Measurements from ENCODE around the gene ADAMTSL5. TPM values are rescaled to one million over a fixed set of nuclear protein-coding genes. Genes with fewer than 3 reads are reported as not detected.

Gene ADAMTSL5
- total and polyA plus RNA-seq, 9 of the 15 experiments (the other 6 are each of a cell fraction or from before 2014, with no cell fraction given), result 1.0 to 11.6 (median 4.1) TPM

DNA sequence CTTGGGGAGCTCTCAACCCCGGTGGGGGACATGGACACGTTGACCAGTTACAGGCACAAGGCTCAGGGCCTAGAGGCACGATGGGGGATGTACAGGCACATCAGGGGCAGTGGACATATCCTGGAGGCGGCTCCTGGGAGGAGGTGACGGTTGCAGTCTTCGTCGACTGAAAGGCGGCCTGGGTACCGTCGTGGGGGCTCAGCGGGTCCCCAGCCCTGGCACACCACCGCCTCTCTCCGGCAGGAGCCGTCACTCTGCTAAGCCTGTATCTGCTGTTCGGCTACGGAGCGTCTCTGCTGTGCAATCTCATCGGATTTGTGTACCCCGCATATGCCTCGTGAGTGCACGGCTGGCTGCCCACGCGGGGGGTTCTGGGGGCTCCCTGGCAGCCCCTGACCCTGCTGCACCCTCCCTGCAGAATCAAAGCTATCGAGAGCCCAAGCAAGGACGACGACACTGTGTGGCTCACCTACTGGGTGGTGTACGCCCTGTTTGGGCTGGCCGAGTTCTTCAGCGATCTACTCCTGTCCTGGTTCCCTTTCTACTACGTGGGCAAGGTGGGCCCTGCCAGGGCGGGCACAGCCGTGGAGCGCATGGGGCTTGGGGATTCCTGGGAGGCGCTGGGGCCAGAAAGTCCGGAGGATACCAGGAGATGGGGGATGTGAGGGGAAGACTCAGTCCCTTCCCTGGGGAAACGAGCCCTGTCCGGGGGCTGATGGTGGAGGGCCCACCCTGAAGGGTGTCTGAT is 17.6 kb downstream of the ADAMTSL5 start:
- POLR2A ChIA-PET, result no interaction called here
- Histone ChIP-seq H4K20me1 (replicated peaks; ENCODE audit: control insufficient read depth, insufficient read depth, low read length) (peaks cover 6% of the 10 kb centered on the region; the same call in 1 of the 2 replicates), H3K27me3 (ENCODE audit: control insufficient read depth in 2 of 2, insufficient read depth in 2 of 2, low read length in 2 of 2) (no peaks in the 10 kb centered on the region), H3K79me2 (ENCODE audit: control insufficient read depth, insufficient read depth, low read length) (peaks cover 27% of the 10 kb centered on the region), H3K9me3 (replicated peaks; ENCODE audit: control insufficient read depth, insufficient read depth, low read depth, low read length) (no peaks in the 10 kb centered on the region), H3K27ac (ENCODE audit: extremely low read depth, low read depth, low read length) (no peak overlapping the region; the same call in 2 of the 3 replicates), H2AFZ (ENCODE audit: low read depth, low read length) (no peak overlapping the region), H3K4me3 (no peak overlapping the region), H3K4me2 (ENCODE audit: insufficient read depth, low read length) (no peak overlapping the region), H3K36me3 (ENCODE audit: control insufficient read depth, insufficient read depth, low read length) (no peaks in the 10 kb centered on the region), H3K9me1 (ENCODE audit: control insufficient read depth, insufficient read depth, low read length) (no peaks in the 10 kb centered on the region), H3K9ac (ENCODE audit: insufficient read depth in 1 of 2, low read depth in 2 of 2, low read length in 2 of 2) (peak overlapping the region in 1 of 2 experiments; percentile 14; a peak in 1 of 4 replicates), H3K4me1 (replicated peaks in 1 of 2; ENCODE audit: control insufficient read depth in 2 of 2, insufficient read depth in 2 of 2, low read length in 2 of 2) (peaks cover 21 to 86% of the 10 kb centered on the region in 2 experiments)
- intact Hi-C loops (cut with micrococcal nuclease) (no loop called here), in situ Hi-C loops (cut with MboI) (no loop called here)
- BruUV-seq (replicated peaks), result no TSS peak
- no peak for FAIRE-seq
- 83% methylated on average over 32 of the region's 37 CpGs for WGBS (ENCODE audit: insufficient coverage, low coverage, missing lambda C conversion rate)
- no peak for ATAC-seq
- DNase-seq (ENCODE audit: extremely low read depth in 1 of 4, low spot score in 3 of 4), result no peak
- CTCF ChIA-PET (ENCODE audit: low intra/inter-chr PET ratio), result interaction anchor here (0.6 kb wide), 1 partner anchor 11 kb away, joined by 3 read pairs; no protein-coding TSS in a partner anchor
- TF ChIP-seq, protein P1, sequence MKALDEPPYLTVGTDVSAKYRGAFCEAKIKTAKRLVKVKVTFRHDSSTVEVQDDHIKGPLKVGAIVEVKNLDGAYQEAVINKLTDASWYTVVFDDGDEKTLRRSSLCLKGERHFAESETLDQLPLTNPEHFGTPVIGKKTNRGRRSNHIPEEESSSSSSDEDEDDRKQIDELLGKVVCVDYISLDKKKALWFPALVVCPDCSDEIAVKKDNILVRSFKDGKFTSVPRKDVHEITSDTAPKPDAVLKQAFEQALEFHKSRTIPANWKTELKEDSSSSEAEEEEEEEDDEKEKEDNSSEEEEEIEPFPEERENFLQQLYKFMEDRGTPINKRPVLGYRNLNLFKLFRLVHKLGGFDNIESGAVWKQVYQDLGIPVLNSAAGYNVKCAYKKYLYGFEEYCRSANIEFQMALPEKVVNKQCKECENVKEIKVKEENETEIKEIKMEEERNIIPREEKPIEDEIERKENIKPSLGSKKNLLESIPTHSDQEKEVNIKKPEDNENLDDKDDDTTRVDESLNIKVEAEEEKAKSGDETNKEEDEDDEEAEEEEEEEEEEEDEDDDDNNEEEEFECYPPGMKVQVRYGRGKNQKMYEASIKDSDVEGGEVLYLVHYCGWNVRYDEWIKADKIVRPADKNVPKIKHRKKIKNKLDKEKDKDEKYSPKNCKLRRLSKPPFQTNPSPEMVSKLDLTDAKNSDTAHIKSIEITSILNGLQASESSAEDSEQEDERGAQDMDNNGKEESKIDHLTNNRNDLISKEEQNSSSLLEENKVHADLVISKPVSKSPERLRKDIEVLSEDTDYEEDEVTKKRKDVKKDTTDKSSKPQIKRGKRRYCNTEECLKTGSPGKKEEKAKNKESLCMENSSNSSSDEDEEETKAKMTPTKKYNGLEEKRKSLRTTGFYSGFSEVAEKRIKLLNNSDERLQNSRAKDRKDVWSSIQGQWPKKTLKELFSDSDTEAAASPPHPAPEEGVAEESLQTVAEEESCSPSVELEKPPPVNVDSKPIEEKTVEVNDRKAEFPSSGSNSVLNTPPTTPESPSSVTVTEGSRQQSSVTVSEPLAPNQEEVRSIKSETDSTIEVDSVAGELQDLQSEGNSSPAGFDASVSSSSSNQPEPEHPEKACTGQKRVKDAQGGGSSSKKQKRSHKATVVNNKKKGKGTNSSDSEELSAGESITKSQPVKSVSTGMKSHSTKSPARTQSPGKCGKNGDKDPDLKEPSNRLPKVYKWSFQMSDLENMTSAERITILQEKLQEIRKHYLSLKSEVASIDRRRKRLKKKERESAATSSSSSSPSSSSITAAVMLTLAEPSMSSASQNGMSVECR (CRISPR knock-in tag; IDR thresholded peaks at IDR 0.05), result no peak
- TF ChIP-seq PCBP2 (IDR thresholded peaks at IDR 0.05; ENCODE audit: low read depth, low read length, poor library complexity, severe bottlenecking) (no peak), MTA3 (IDR thresholded peaks at IDR 0.05; ENCODE audit: borderline replicate concordance) (no peak), SRSF1 (IDR thresholded peaks at IDR 0.05; ENCODE audit: low read depth, low read length) (no peak), RBM39 (optimal IDR thresholded peaks at IDR 0.05; ENCODE audit: low read depth, low read length) (no peak), JUND (IDR thresholded peaks at IDR 0.05; ENCODE audit: borderline replicate concordance, low read depth, low read length) (no peak), JUND (tag; IDR thresholded peaks at IDR 0.05; ENCODE audit: borderline replicate concordance, low read depth, low read length) (no peak), CHD2 (IDR thresholded peaks at IDR 0.05; ENCODE audit: low read depth, low read length) (no peak), SRSF9 (IDR thresholded peaks at IDR 0.05; ENCODE audit: borderline replicate concordance, low read depth, low read length) (no peak), SIRT6 (IDR thresholded peaks at IDR 0.05; ENCODE audit: low read depth, low read length) (no peak)
- TF ChIP-seq, protein P2, sequence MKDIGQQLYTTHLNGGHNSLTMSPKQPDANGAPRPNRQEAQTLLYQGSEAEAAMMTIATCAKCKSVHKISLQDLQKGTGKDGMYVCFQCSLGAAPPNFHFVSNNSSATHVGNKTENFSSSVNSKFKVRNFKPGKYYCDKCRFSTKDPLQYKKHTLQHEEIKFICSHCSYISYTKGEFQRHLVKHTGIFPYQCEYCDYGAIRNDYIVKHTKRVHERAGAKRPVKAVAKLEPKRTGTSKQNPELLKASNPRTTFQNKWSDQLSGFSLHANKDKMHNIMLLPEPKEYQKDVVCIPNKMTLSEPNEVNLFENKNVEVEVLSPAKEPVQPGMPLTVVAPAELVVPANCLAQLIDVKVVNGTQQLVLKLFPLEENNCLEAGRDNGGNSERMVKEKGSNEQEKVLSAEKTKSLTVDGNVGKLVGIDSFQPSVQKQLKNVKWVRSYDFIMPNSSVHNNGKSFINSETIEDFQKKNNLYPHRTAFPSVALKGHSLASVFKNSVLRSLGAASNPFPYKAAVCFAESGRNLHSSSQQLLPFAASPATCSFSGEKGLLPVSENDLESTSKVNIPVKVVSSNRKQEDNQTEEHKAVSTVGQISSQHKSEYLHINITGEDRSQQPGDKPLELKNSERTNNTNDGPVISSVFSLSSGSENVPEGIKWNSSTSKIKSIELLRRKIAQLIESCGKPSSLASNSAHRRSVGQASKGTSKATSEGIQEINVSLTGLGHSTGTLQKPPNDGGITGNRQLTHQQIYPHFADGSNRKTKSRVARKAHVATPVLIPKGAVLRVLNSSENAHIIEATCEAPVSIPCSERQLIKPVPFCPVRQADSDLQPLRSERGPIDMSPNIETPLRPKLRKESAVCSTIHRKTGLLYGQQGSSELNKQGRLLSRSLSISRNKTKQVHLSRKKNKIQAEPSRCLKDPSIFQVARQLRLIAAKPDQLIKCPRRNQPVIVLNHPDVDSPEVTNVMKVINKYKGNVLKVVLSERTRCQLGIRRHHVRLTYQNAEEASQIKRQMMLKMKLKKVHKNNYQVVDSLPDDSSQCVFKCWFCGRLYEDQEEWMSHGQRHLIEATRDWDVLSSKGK (CRISPR knock-in tag; IDR thresholded peaks at IDR 0.05), result no peak
- TF ChIP-seq, protein P3, sequence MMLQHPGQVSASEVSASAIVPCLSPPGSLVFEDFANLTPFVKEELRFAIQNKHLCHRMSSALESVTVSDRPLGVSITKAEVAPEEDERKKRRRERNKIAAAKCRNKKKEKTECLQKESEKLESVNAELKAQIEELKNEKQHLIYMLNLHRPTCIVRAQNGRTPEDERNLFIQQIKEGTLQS (IDR thresholded peaks at IDR 0.05), result no peak
- TF ChIP-seq, protein P3 (CRISPR knock-in tag; conservative IDR thresholded peaks at IDR 0.05), result no peak
